ENCODE results near the gene NCOA3. TPM values are rescaled to one million over a fixed set of nuclear protein-coding genes. Genes with fewer than 3 reads are reported as not detected.

NCOA3 gene
- total RNA-seq, 1 donor, result 72.8 TPM

DNA sequence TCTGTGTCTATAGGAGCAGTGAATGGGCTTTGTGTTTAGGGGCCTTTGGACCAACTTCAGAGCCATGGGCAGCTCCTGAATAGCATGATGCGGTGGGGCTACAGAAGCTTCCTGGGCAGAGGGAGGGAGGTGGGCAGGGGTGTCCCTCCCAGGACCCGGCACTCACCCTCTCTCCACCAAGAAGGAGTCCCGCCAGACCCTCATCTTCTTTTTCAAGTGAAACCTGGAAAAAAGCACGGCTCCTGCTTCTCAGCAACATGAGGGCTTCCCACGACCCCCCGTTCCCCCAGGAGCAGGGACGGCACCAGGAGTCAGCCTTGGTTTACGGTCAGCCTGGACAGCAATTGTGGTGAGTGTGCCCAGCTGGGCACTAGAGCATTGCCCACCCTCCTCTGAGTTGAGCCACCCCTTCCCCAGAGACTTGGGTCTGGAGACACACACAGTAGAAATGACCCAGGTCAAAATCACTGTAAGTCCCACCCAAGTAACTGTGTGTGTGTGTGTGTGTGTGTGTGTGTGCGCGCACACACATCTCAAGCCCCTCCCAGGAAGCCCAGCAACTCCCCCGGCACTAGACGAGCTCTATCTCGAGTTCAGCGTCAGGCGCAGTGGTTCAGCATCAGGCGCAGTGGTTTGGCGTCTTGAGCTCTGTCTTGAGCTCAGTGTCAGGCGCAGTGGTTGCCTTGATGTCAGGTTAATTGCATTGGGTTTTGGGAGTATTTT is 175.4 kb downstream of the NCOA3 start:
- Histone ChIP-seq H3K27me3 (ENCODE audit: insufficient read depth, low read length) (no peaks in the 10 kb centered on the region), H3K4me1 (ENCODE audit: insufficient read depth, low read length) (no peaks in the 10 kb centered on the region), H3K9me3 (ENCODE audit: low read depth, low read length) (no peaks in the 10 kb centered on the region), H3K4me3 (ENCODE audit: low read length) (no peak overlapping the region)

DNA sequence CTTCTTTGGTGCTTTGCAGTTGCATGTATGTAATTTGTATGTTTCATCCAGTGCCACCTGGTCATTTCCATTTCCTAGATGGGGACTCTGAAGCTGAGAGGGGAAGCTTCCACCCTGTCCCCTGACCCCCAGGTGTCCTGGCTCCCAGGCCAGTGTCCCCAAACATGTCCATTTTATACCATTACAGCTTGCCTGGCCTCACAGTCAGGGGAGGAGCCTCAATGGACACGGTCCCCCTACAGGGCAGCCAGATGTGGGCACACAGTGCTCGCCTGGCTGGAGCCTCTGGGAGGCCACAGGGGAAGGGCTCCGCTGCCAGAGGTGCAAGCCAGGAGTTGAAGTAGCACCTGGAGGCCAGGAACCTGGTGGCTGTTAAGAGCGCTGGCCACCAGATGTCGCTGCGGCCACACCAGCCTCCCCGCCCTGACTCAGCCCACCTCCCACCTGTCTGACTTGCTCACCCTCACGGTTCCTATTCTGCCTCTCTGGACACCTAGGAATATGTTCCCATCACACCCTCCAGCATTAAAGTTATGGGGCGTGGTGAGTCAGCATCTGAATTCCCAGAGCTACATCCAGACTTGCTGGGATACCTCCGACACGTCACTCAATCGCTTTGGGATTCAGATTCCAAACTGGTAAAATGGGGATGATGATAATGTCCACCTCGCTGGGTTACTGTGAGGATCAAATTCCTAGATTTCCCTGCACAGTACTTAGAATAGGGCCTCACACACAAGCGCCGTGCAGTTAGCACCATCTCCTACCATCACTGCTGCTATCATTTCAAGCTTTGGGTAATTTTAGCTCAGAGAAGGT is 176.2 kb downstream of the NCOA3 start:
- Histone ChIP-seq H3K9me3 (ENCODE audit: low read depth, low read length) (no peaks in the 10 kb centered on the region), H3K27me3 (ENCODE audit: insufficient read depth, low read length) (no peaks in the 10 kb centered on the region), H3K4me1 (ENCODE audit: insufficient read depth, low read length) (no peaks in the 10 kb centered on the region), H3K4me3 (ENCODE audit: low read length) (no peak overlapping the region)

DNA sequence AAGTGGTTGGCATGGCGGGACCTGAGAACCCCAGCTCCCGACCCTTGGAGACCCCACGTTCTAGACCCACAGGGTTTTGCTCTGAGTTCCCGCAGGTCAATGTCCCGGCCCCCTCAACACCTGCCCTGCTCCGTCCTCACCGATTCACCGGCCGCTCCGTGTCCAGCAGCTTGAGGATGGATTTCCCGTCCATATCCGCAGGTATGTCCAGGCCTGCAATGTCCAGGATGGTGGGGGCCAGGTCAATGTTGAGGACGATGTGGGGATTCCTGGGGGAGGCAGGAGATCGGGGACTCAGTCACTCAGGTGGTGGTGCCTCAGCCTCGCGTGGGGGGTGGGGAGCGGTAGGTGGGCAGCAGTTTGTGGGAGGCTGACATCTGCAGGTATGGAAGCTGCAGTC is 176.8 kb downstream of the NCOA3 start:
- Histone ChIP-seq H3K27me3 (ENCODE audit: insufficient read depth, low read length) (no peaks in the 10 kb centered on the region), H3K9me3 (ENCODE audit: low read depth, low read length) (no peaks in the 10 kb centered on the region)

DNA sequence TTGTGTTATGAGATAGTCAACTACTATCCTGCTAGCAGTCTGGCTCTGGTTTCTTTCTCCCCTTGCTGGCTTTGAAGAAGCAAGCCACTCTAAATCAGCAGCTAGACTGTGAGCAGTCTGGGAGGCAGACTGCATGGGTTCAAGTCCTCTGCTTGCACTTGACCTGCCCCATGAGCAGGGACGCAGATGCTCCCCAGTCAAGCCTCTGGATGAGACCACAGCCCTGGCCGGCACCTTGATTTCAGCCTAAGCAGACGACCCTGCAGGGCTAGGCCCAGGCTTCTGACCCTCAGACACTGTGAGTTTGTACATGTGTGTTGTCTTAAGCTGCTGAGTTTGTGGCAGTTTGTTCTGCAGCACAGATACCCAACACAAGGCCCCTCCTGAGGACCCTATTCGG is 177.8 kb downstream of the NCOA3 start:
- no peak overlapping the region for H3K4me3 ChIP-seq (ENCODE audit: low read length)
- no peaks in the 10 kb centered on the region for H3K4me1 ChIP-seq (ENCODE audit: insufficient read depth, low read length)
- no peaks in the 10 kb centered on the region for H3K27me3 ChIP-seq (ENCODE audit: insufficient read depth, low read length)
- H3K9me3 ChIP-seq (ENCODE audit: low read depth, low read length), result no peaks in the 10 kb centered on the region

More for the DNA sequence above, 176.8 kb downstream of the NCOA3 start:
- H3K4me1 ChIP-seq (ENCODE audit: insufficient read depth, low read length), result no peaks in the 10 kb centered on the region
- no peak overlapping the region for H3K4me3 ChIP-seq (ENCODE audit: low read length)

DNA sequence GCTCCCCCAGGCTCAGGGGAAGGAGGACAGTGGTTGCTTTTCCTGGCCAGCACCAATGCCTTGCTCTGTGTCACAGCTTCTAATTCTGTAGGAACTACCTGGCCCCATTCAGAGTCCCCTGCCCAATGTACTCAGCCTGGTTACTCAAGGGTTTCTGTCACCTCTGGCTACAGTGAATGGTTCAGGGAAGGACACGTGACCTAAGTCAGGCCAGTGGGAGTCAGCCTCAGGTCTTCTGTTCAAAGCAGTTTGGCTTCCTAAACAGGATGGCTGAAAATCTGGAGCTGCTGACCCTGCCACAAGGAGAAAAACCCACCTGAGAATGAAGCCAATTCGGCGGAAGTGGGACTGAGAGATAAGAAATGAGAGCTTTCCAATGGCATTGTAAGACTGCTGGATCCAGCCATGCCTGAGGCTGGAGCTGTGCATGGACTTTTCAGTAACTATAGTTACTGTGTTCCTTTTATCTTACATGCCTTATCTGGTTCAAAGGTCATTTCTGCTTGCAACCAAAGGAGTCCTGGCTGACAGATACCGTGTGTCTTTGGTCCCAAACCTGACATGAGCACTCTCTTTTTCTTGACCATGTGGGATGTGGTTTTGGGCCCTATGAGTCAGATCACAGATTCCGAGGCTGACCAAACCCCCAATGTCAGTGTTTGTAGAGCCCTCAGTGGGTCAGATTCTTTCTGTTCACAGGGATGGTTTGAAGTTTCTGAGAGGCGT is 179.3 kb downstream of the NCOA3 start:
- no peak overlapping the region for H3K4me3 ChIP-seq (ENCODE audit: low read length)
- H3K27me3 ChIP-seq (ENCODE audit: insufficient read depth, low read length), result no peaks in the 10 kb centered on the region
- H3K9me3 ChIP-seq (ENCODE audit: low read depth, low read length), result no peaks in the 10 kb centered on the region
- no peaks in the 10 kb centered on the region for H3K4me1 ChIP-seq (ENCODE audit: insufficient read depth, low read length)

DNA sequence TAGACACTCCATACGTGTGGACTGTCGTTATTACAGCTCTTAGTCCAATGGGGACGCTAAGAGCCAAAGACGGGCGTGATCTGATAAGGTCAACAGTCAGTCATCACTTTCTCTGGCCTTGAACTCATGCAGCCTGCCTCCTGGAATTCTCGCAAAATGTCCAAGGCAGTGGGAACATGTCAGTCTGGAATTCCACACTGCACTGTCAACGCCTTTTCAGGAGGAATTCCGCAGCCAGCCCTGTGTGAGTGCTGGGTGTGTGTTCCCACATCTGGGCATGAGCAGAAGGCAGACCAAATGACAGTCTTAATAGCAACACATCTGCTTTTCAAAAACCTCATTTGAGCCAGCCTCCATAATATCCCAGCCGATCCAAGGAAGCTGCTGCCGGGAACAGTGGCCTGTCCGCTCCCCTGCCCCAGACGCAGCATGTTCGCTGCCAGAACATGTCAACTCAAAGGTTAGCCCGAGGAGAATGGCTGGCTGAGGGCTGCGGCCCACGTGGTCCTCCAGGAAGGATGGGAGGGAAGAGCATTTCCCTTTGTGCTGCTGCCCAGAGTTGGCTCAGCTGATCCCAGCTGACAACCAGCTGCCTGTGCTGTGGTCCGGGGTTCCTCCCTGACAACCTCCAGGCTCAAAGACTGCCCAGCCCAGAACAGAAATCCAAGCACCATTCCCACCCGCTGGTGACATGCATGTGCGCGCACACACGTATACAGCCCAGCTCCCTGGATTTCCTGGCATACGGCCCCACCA is 180.5 kb downstream of the NCOA3 start:
- Histone ChIP-seq H3K4me1 (ENCODE audit: insufficient read depth, low read length) (no peaks in the 10 kb centered on the region), H3K9me3 (ENCODE audit: low read depth, low read length) (no peaks in the 10 kb centered on the region), H3K27me3 (ENCODE audit: insufficient read depth, low read length) (no peaks in the 10 kb centered on the region), H3K4me3 (ENCODE audit: low read length) (no peak overlapping the region)

DNA sequence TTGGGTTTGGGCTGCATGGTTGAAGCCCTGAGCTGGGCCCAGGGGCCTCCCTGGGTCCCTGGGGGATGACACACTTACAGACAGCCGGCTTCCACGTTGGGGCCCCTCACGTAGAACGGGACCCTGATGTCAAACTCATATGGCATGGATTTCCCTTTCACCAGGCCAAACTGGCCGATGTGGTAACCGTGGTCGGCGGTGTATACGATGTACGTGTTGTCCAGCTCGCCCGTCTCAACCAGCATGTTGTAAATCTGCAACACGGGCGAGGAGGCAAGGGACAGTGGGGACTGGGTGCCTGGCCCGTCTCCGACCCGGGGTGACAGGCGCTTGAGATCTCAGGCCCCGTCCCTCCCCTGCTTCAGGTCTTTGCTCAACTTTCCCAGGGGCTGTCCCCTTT is 181.2 kb downstream of the NCOA3 start:
- Histone ChIP-seq H3K9me3 (ENCODE audit: low read depth, low read length) (no peaks in the 10 kb centered on the region), H3K4me1 (ENCODE audit: insufficient read depth, low read length) (no peaks in the 10 kb centered on the region), H3K4me3 (ENCODE audit: low read length) (no peak overlapping the region), H3K27me3 (ENCODE audit: insufficient read depth, low read length) (no peaks in the 10 kb centered on the region)

DNA sequence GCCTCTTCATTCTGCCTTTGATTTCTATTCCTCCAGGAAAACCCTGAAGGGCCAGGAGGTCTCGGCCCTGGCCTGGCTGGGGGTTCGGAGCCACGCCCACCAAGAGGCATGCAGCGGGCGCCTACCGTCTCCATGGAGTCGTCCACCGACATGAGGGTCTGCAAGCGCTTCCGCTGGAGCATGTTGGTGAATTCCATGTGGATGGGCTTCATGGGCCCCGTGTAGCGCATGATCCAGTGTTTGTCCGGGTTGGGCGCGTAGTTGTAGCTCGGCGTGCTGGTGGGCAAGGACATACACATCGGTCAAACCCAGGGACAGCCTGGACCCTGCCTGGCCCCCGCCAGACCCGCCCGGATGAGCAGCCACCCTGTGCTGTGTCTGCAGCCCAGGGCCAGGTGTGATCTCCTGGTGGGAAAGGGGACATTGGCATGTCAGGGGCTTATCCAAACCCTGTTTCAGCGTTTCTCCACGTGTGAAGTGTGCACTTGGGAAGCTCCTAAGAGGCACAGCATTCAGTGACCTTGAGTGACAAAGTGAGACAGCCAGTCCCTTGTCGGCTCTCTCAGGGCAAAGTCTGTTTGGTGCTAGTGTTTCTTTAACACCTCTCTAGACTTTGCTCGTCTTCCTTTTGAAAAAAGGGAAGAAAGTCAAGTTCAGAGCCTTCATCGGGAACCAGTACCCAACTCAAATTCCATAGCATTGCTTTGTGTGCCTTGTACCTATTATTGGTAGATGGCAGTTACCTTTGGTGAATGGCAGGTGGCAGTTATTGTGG is 182.8 kb downstream of the NCOA3 start:
- H3K4me1 ChIP-seq (ENCODE audit: insufficient read depth, low read length), result no peaks in the 10 kb centered on the region
- no peak overlapping the region for H3K4me3 ChIP-seq (ENCODE audit: low read length)
- H3K9me3 ChIP-seq (ENCODE audit: low read depth, low read length), result no peaks in the 10 kb centered on the region
- no peaks in the 10 kb centered on the region for H3K27me3 ChIP-seq (ENCODE audit: insufficient read depth, low read length)

DNA sequence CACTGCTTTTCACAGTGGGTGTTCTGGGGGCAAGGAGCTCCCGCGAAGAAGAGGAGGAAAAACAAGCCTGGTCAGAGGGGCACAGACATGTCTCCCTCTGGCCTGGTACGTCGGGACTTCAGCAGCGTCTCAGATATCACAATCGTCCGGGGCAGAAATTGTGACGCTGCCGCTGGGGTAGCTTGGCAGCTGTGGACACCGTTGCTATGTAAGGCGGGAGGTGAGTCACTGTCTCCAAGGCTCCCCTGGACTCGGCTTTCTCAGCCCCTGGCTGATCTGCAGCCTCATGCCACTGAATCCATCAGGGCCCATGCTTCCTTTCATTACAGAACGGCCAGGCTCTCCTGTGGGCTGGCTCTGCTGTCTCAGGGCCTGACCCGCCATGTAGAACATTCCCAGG is 184.9 kb downstream of the NCOA3 start:
- Histone ChIP-seq H3K4me3 (ENCODE audit: low read length) (no peak overlapping the region), H3K9me3 (ENCODE audit: low read depth, low read length) (peaks cover under 1% of the 10 kb centered on the region), H3K4me1 (ENCODE audit: insufficient read depth, low read length) (no peaks in the 10 kb centered on the region), H3K27me3 (ENCODE audit: insufficient read depth, low read length) (no peaks in the 10 kb centered on the region)

DNA sequence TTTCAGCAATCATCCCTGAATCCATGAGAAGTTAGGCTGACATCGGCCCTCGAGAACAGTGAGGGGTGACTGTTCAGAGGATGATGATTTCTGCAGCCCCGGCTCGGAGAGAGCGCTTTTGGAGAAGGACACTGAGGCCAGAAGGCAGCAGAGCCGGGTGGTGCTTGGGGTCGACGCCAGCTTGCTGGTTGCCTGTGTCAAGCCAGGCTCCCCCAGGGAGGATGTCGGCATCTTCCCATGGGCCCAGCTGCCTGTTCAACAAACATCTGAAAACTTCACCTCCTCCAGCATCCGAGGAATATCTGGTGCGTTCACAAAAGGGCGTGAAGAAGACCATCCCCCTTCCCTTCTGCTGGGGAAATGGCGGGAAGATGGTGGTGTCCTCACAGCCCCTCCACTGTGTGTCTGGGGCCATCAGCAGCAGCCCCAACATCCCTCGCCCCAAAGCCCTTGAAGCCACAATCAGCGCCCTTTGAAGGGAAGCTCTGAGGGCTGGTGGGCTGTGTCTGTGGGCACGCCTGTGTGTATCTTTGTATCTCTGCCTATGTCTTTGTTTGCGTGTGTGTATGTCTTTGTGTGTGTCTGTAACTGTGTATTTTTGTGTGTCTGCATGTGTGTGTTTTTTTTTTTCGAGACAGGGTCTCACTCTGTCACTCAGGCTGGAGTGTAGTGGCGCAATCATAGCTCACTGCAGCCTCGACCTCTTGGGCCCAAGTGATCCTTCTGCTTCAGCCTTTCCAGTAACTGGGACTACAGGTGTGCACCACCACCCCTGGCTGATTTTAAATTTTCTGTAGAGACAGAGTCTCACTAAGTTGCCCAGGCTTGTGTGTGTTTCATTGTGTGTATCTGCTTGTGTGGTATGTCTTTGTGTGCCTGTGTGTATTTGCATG is 185.7 kb downstream of the NCOA3 start:
- Histone ChIP-seq H3K4me3 (ENCODE audit: low read length) (no peak overlapping the region), H3K27me3 (ENCODE audit: insufficient read depth, low read length) (no peaks in the 10 kb centered on the region), H3K4me1 (ENCODE audit: insufficient read depth, low read length) (no peaks in the 10 kb centered on the region), H3K9me3 (ENCODE audit: low read depth, low read length) (peaks cover 8% of the 10 kb centered on the region)

DNA sequence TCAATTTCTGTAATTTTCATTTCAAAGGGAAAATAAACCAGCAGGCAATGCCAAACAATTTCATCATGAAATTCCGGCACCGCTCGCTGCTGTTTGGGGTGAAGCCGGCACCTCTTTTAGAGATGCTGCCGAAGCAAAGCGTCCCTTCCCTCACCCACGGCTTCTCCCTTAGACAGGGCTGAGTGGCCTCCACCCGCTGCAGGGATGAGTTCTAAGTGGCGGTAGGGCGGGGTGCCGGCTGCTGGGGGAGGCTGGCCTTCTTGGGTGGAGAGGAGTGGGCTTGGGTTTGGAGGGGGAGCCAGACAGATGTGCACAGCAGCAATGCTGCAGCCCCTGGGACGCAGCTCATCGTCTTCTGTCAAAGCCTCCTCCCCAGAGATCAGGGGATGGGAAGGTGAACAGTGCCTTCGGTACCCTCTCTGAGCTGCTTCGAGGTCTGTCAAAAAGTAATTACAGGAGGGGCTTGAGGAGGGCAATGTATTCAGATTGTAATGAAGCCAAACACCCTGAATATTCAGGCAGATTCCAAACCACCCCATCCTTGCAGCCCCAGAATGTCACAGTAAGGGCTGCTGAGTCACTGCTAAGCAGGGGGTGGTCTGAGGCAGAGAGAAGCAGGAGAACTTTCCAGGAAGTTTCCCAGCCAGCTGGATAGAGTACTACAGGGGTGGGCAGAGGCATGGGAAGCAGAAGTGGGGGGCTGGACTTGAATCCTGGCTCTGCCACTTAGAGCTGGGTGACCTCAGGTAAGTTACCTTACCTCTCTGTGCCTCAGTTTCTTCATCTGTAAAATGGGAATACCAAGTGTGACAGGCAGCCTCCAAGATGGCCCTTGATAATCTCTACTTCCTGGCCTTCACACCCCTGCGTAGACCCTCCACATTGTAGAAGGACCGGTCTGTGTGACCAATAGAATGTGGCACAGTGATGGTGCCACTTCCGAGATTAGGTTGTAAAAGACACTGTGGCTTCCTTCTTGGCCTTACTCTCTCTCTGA is 187.0 kb downstream of the NCOA3 start:
- H3K27me3 ChIP-seq (ENCODE audit: insufficient read depth, low read length), result no peaks in the 10 kb centered on the region
- H3K4me3 ChIP-seq (ENCODE audit: low read length), result no peak overlapping the region
- peaks cover 8% of the 10 kb centered on the region for H3K9me3 ChIP-seq (ENCODE audit: low read depth, low read length)
- H3K4me1 ChIP-seq (ENCODE audit: insufficient read depth, low read length), result no peaks in the 10 kb centered on the region

DNA sequence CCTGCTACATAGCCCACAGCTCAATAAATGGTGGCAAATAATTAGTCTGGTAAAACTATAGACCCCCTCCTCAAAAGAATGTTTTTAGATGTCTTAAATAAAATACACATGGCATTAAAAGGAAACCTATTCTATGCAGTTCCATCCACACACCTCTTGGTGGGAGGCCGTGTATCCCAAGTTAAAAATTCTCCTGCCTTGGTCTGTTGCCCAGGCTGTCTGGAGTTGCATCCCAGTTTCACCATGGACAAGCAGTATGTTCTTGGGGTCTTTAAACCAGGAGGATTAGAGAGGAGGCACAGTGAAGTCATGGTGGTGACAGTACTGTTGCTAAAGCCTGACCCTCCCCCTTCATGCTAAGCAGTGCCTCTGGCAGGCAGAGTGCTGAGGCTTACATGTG is 188.0 kb downstream of the NCOA3 start:
- Histone ChIP-seq H3K27me3 (ENCODE audit: insufficient read depth, low read length) (no peaks in the 10 kb centered on the region), H3K4me3 (ENCODE audit: low read length) (no peak overlapping the region), H3K9me3 (ENCODE audit: low read depth, low read length) (peaks cover 8% of the 10 kb centered on the region)

More for the DNA sequence above, 188.0 kb downstream of the NCOA3 start:
- H3K4me1 ChIP-seq (ENCODE audit: insufficient read depth, low read length), result no peaks in the 10 kb centered on the region

All from mononuclear cell (primary cell).